DND-41 (cell line): ENCODE results near the gene CEP112.

Experiments used
- ATAC-seq: fragments of 200-7000 bp; cut with Tn5 transposase; 3 replicates; pipeline ENCODE4 v1.9.1; 2021; ENCODE audit warnings: low read depth; ENCODE audit not compliant: insufficient read depth
- DNase-seq: peaks from one replicate; pipeline ENCODE4 v3.0.0-alpha.2; 2020
- H2AFZ ChIP-seq: 2 replicates; pipeline ENCODE4 v1.6.0; 2012; ENCODE audit warnings: low read depth, low read length
- H3K27ac ChIP-seq: 2 replicates; pipeline ENCODE4 v1.5.1; 2012; ENCODE audit warnings: low read length, inconsistent platforms
- H3K27me3 ChIP-seq: fragments of 200-600 bp; sonication (generic); 2 replicates; pipeline ENCODE4 v1.6.0; 2012; ENCODE audit warnings: low read length, mild to moderate bottlenecking, inconsistent platforms; ENCODE audit not compliant: insufficient read depth, poor library complexity
- H3K36me3 ChIP-seq: 2 replicates; pipeline ENCODE4 v1.5.1; 2012; ENCODE audit warnings: low read length, inconsistent platforms; ENCODE audit not compliant: insufficient read depth
- H3K4me1 ChIP-seq: 2 replicates; pipeline ENCODE4 v1.5.1; 2012; ENCODE audit warnings: mild to moderate bottlenecking, low read length; ENCODE audit not compliant: insufficient read depth
- H3K4me2 ChIP-seq: 2 replicates; pipeline ENCODE4 v1.6.0; 2012; ENCODE audit warnings: mild to moderate bottlenecking, moderate library complexity, low read length, inconsistent platforms; ENCODE audit not compliant: insufficient read depth
- H3K4me3 ChIP-seq, 2 experiments: fragments of 200-600 bp in 1 of 2; shearing (Covaris generic) in 1 of 2; 2 replicates each; pipeline ENCODE4 v1.5.1; 2012 to 2016; ENCODE audit warnings: inconsistent platforms in 2 of 2, low read length in 2 of 2, mild to moderate bottlenecking in 2 of 2, low read depth in 1 of 2, moderate library complexity in 1 of 2
- H3K79me2 ChIP-seq: 2 replicates; pipeline ENCODE4 v1.6.0; 2012; ENCODE audit warnings: low read length, inconsistent platforms; ENCODE audit not compliant: insufficient read depth
- H3K9ac ChIP-seq: 2 replicates; pipeline ENCODE4 v1.6.0; 2012; ENCODE audit warnings: low read depth, mild to moderate bottlenecking, inconsistent platforms, low read length, moderate library complexity
- H3K9me3 ChIP-seq: 2 replicates; pipeline ENCODE4 v1.5.1; 2012; ENCODE audit warnings: low read length, moderate library complexity, mild to moderate bottlenecking, inconsistent platforms; ENCODE audit not compliant: insufficient read depth, severe bottlenecking
- H4K20me1 ChIP-seq: 2 replicates; pipeline ENCODE4 v1.6.0; 2012; ENCODE audit warnings: low read length; ENCODE audit not compliant: insufficient read depth
- EZH2 ChIP-seq: IDR thresholded peaks from 3 replicates; pipeline ENCODE4 v1.6.1; 2012; ENCODE audit warnings: borderline replicate concordance, low read depth, mild to moderate bottlenecking, moderate library complexity, low read length, inconsistent platforms; ENCODE audit not compliant: severe bottlenecking
- TF ChIP-seq, protein P1 (sequence below): IDR thresholded peaks from 2 replicates; pipeline ENCODE4 v1.5.1; 2012; ENCODE audit warnings: borderline replicate concordance, low read length, moderate library complexity, mild to moderate bottlenecking; ENCODE audit not compliant: poor library complexity, severe bottlenecking; ENCODE audit errors: extremely low read depth

The CEP112 gene

DNA sequence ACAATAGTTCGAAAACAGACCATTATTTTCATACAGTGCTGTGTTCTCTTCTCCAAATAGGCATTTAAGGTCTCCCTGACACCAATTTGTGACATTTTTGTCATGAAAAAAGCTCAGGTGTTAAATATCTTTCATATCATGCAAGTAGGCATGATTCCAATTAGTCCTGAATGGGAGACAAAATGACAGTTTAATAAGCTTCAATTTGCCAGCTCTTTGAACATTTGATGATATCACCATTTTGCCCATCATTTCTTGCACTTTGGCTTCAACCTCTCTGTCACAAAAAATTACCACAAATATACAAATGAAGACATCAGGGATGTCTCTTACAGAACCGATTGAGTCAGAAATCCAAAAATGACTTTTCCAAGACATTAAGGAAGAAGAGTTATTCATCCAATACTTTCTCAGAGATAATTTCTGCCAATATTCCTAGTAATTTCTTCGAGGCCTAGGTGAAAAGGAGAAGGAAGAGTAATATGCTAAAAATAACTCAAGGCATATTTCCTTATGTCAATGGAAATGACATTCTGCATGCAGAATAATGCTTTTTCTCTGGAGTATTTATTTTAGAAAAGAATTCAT lies 298.1 kb downstream of the CEP112 start:
- H3K4me1 ChIP-seq, result no peaks in the 10 kb centered on the region
- no peak overlapping the region for H3K27ac ChIP-seq
- no peak overlapping the region for H2AFZ ChIP-seq
- no peaks in the 10 kb centered on the region for H3K27me3 ChIP-seq
- H3K4me2 ChIP-seq, result no peak overlapping the region
- DNase-seq (no peak), ATAC-seq (no peak)
- H3K36me3 ChIP-seq, result no peaks in the 10 kb centered on the region
- no peak overlapping the region for H3K4me3 ChIP-seq
- H4K20me1 ChIP-seq, result no peaks in the 10 kb centered on the region
- no peak overlapping the region for H3K9ac ChIP-seq
- no peaks in the 10 kb centered on the region for H3K9me3 ChIP-seq
- TF ChIP-seq, protein P1, sequence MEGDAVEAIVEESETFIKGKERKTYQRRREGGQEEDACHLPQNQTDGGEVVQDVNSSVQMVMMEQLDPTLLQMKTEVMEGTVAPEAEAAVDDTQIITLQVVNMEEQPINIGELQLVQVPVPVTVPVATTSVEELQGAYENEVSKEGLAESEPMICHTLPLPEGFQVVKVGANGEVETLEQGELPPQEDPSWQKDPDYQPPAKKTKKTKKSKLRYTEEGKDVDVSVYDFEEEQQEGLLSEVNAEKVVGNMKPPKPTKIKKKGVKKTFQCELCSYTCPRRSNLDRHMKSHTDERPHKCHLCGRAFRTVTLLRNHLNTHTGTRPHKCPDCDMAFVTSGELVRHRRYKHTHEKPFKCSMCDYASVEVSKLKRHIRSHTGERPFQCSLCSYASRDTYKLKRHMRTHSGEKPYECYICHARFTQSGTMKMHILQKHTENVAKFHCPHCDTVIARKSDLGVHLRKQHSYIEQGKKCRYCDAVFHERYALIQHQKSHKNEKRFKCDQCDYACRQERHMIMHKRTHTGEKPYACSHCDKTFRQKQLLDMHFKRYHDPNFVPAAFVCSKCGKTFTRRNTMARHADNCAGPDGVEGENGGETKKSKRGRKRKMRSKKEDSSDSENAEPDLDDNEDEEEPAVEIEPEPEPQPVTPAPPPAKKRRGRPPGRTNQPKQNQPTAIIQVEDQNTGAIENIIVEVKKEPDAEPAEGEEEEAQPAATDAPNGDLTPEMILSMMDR, result no peak
- TF ChIP-seq EZH2, result no peak
- H3K79me2 ChIP-seq, result no peaks in the 10 kb centered on the region

DNA sequence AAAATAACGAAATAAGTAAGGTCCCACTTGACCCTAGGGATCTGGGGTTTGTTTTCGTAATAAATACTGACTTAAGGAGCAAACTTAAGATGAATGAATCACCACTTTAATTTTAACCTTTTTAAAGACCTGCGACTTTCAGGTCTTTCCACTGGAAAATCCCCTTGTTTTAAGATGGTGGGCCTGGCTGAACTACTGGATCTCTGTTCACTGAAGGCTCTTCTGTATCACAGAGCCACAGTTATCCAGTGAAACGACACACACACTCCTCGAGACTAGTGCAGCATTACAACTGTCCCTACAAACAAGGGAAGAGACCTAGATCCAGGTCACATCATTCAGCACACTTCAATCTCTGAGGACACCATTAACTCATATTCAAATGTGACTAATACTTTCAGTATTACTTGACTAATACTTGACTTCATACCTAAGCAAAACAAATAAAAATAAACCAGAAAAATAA lies 299.0 kb downstream of the CEP112 start:
- no peak overlapping the region for H3K9ac ChIP-seq
- H3K36me3 ChIP-seq, result no peaks in the 10 kb centered on the region
- H3K4me1 ChIP-seq, result no peaks in the 10 kb centered on the region
- TF ChIP-seq, protein P1, result no peak
- TF ChIP-seq EZH2, result no peak
- no peaks in the 10 kb centered on the region for H3K27me3 ChIP-seq
- no peaks in the 10 kb centered on the region for H4K20me1 ChIP-seq
- H3K79me2 ChIP-seq, result no peaks in the 10 kb centered on the region
- ATAC-seq (no peak), DNase-seq (no peak)
- no peaks in the 10 kb centered on the region for H3K9me3 ChIP-seq
- no peak overlapping the region for H2AFZ ChIP-seq
- no peak overlapping the region for H3K4me2 ChIP-seq
- H3K4me3 ChIP-seq, result no peak overlapping the region
- no peak overlapping the region for H3K27ac ChIP-seq

DNA sequence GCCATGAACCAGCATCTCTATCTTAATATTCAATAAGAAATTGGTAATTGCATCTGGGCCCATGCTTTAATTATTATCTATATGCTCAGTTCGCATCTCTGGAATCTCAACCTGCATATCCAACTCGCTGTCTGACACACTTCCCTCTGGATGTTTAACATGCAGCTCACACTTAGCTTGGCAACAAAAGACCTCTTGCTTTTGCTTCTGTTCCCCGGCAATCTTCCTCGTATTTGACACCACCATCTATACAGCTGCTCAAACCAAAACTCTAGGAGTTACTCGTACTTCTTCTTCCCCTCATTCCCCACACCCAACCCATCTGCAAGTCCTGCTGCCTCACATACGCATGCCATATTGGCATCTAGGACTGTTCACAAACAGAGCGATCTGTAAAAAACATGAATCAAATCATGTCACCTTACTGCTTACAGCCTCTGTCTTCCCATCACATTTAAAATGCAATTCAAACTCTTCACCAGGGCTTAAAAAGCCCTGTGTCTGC lies 300.6 kb downstream of the CEP112 start:
- no peak overlapping the region for H2AFZ ChIP-seq
- H3K27ac ChIP-seq, result no peak overlapping the region
- no peaks in the 10 kb centered on the region for H3K4me1 ChIP-seq
- H3K27me3 ChIP-seq, result no peaks in the 10 kb centered on the region
- DNase-seq (no peak), ATAC-seq (no peak)
- no peaks in the 10 kb centered on the region for H3K79me2 ChIP-seq
- no peak overlapping the region for H3K9ac ChIP-seq
- TF ChIP-seq, protein P1, result no peak
- TF ChIP-seq EZH2, result no peak
- H3K4me2 ChIP-seq, result no peak overlapping the region
- no peak overlapping the region for H3K4me3 ChIP-seq
- no peaks in the 10 kb centered on the region for H3K36me3 ChIP-seq
- H4K20me1 ChIP-seq, result no peaks in the 10 kb centered on the region
- no peaks in the 10 kb centered on the region for H3K9me3 ChIP-seq
